ENCODE data around the gene DAGLA. TPM values are rescaled to one million over a fixed set of nuclear protein-coding genes. Genes with fewer than 3 reads are reported as not detected.

The DAGLA gene
- total RNA-seq, 3 donors from 2014 or later (not counting 1 experiment from before 2014, with no cell fraction given): 0.18 to 0.48 (median 0.38) TPM

DNA sequence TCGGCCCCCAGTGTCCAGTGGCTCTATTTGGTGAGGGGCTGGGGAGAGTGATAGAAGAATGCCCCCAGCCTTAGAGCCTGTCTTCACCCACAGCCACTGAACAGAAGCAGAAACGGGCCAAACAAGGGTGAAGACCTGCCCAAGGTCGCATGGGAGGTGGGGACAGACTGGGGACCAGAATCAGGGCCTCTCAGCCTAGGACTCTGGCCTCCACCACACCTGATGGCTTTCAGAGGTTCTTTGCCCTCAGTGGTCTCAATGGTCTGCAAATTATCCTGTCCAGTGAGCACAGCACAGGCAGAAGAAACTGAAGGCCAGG lies 67.7 kb downstream of the DAGLA start:
- H3K27ac Mint-ChIP-seq: no peak overlapping the region
- Histone ChIP-seq H3K9me3 (ENCODE audit: control insufficient read depth, insufficient read depth, low read length) (no peaks in the 10 kb centered on the region), H3K27ac (ENCODE audit: low read length) (no peak overlapping the region), H3K27me3 (ENCODE audit: control insufficient read depth, insufficient read depth, low read length) (peaks cover 10% of the 10 kb centered on the region), H3K4me1 (ENCODE audit: control insufficient read depth, insufficient read depth, low read length) (peaks cover 9% of the 10 kb centered on the region), H3K4me3 (ENCODE audit: low read length) (no peak overlapping the region), H3K36me3 (ENCODE audit: control insufficient read depth, insufficient read depth, low read length) (no peaks in the 10 kb centered on the region)
- WGBS (ENCODE audit: insufficient coverage): 54% methylated on average over 2 of the region's 3 CpGs
- H3K4me1 Mint-ChIP-seq: peaks cover 0 to 2% of the 10 kb centered on the region in 2 donors
- H3K9me3 Mint-ChIP-seq: no peaks in the 10 kb centered on the region
- peaks cover 8 to 15% of the 10 kb centered on the region in 2 donors for H3K27me3 Mint-ChIP-seq (ENCODE audit: low read depth in 2 of 2)
- TF ChIP-seq, protein P1, sequence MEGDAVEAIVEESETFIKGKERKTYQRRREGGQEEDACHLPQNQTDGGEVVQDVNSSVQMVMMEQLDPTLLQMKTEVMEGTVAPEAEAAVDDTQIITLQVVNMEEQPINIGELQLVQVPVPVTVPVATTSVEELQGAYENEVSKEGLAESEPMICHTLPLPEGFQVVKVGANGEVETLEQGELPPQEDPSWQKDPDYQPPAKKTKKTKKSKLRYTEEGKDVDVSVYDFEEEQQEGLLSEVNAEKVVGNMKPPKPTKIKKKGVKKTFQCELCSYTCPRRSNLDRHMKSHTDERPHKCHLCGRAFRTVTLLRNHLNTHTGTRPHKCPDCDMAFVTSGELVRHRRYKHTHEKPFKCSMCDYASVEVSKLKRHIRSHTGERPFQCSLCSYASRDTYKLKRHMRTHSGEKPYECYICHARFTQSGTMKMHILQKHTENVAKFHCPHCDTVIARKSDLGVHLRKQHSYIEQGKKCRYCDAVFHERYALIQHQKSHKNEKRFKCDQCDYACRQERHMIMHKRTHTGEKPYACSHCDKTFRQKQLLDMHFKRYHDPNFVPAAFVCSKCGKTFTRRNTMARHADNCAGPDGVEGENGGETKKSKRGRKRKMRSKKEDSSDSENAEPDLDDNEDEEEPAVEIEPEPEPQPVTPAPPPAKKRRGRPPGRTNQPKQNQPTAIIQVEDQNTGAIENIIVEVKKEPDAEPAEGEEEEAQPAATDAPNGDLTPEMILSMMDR (IDR thresholded peaks at IDR 0.05): peak; percentile 34
- DNase-seq (no peak), ATAC-seq (no peak)
- intact Hi-C loops (cut with micrococcal nuclease): loop anchor here (2.0 kb wide), 1 partner anchor 29 kb away; no protein-coding TSS in a partner anchor
- H3K36me3 Mint-ChIP-seq: no peaks in the 10 kb centered on the region
- H3K4me3 Mint-ChIP-seq: no peak overlapping the region

DNA sequence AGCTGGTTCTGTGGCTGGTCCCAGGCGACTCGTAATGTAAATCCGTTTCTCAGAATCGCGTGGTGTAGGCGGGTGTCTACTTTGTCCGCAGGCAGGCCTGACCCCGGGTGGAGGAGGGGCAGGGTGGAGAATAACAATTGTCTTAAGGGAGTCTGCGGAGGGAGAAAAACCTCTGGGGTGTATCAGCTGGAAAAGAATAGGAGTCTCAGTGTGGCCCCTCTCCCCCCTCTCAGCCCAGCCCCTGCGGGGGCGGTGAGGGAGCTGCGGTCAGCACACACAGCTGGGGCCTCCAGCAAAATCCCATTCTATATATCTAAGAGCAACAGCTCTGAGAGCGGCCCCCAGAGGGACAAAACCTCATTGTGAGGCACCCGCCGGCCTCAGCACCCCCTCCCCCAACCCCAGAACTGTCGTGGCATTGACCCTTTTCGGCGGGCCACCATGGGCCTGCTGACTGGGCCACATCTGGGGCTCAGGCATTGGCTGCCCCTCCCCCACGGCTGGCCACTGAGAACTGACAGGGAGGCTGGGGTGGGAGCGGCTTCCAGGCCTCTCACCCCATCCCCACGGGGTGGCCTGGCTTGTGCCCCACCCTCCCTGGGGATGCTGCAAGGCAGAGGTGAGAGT lies 69.5 kb downstream of the DAGLA start:
- Histone ChIP-seq H3K4me3 (ENCODE audit: low read length) (no peak overlapping the region), H3K9me3 (ENCODE audit: control insufficient read depth, insufficient read depth, low read length) (no peaks in the 10 kb centered on the region), H3K27ac (ENCODE audit: low read length) (no peak overlapping the region), H3K4me1 (ENCODE audit: control insufficient read depth, insufficient read depth, low read length) (peaks cover 12% of the 10 kb centered on the region), H3K36me3 (ENCODE audit: control insufficient read depth, insufficient read depth, low read length) (no peaks in the 10 kb centered on the region), H3K27me3 (ENCODE audit: control insufficient read depth, insufficient read depth, low read length) (peaks cover 13% of the 10 kb centered on the region)
- ATAC-seq (no peak), DNase-seq (no peak)
- Mint-ChIP-seq H3K36me3 (no peaks in the 10 kb centered on the region), H3K4me3 (no peak overlapping the region), H3K27ac (no peak overlapping the region), H3K4me1 (peaks cover 0 to 14% of the 10 kb centered on the region in 2 donors), H3K9me3 (no peaks in the 10 kb centered on the region), H3K27me3 (ENCODE audit: low read depth in 2 of 2) (peaks cover 8 to 25% of the 10 kb centered on the region in 2 donors)
- TF ChIP-seq, protein P1 (IDR thresholded peaks at IDR 0.05): no peak
- 65% methylated on average over 20 of the region's 21 CpGs for WGBS (ENCODE audit: insufficient coverage)
- intact Hi-C loops (cut with micrococcal nuclease): no loop called here

DNA sequence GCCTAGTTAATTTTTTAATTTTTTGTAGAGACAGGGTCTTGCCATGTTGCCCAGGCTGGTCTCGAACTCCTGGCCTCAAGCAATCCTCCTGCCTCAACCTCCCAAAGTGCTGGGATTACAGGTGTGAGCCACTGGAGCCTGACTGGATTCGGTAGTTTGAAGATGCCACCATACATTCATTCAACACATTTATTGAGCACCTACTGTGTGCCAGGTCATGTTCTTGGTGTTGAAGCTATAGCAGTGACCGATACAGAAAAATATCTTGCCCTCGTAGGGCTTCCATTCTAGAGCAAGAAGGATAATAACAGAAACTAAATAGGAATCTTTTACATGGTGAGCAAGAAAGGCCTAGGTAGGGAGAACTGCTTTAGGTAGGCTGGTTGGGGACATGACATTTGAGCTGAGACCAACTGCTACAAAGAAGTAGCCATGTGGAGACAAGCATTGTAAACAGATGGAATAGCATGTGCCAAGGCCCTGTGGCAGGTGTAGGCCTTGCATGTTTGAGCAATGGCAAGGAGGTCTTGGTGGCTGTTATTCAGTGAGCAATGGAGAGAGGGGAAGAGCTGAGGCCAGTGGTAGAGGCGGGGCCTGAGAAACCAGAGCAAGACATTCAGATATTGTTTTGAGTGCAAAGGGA lies 70.6 kb downstream of the DAGLA start:
- 95% methylated on average over 5 of the region's 5 CpGs for WGBS (ENCODE audit: insufficient coverage)
- Mint-ChIP-seq H3K27ac (no peak overlapping the region), H3K4me3 (peak overlapping the region; percentile 13)

More for the DNA sequence above, 70.6 kb downstream of the DAGLA start:
- Histone ChIP-seq H3K4me3 (ENCODE audit: low read length) (no peak overlapping the region), H3K36me3 (ENCODE audit: control insufficient read depth, insufficient read depth, low read length) (no peaks in the 10 kb centered on the region), H3K27ac (ENCODE audit: low read length) (no peak overlapping the region), H3K4me1 (ENCODE audit: control insufficient read depth, insufficient read depth, low read length) (peaks cover 14% of the 10 kb centered on the region), H3K27me3 (ENCODE audit: control insufficient read depth, insufficient read depth, low read length) (peaks cover 13% of the 10 kb centered on the region), H3K9me3 (ENCODE audit: control insufficient read depth, insufficient read depth, low read length) (no peaks in the 10 kb centered on the region)
- Mint-ChIP-seq H3K36me3 (no peaks in the 10 kb centered on the region), H3K4me1 (peaks cover 2 to 18% of the 10 kb centered on the region in 2 donors), H3K27me3 (ENCODE audit: low read depth in 2 of 2) (peaks cover 8 to 25% of the 10 kb centered on the region in 2 donors), H3K9me3 (no peaks in the 10 kb centered on the region)
- TF ChIP-seq, protein P1 (IDR thresholded peaks at IDR 0.05): no peak
- DNase-seq (no peak), ATAC-seq (no peak)
- intact Hi-C loops (cut with micrococcal nuclease): no loop called here

Data from natural killer cell (primary cell).